A673 (cell line): ENCODE measurements around the gene ALKBH2.

Experiments used
- EZH2 ChIP-seq: fragments of 200-600 bp; sonication (generic); IDR thresholded peaks from 2 replicates; pipeline ENCODE4 v1.6.1; 2017; ENCODE audit warnings: borderline replicate concordance, low read depth, mild to moderate bottlenecking, mixed read lengths, antibody characterized with exemption, low read length; ENCODE audit not compliant: poor library complexity, severe bottlenecking
- TF ChIP-seq, protein P1 (sequence below): fragments of 300-800, 200-600 bp; sonication (generic); conservative IDR thresholded peaks from 2 replicates; pipeline ENCODE4 v1.5.1; 2017; ENCODE audit warnings: low read depth, mild to moderate bottlenecking, antibody characterized with exemption, low read length, moderate library complexity, mixed read lengths

DNA sequence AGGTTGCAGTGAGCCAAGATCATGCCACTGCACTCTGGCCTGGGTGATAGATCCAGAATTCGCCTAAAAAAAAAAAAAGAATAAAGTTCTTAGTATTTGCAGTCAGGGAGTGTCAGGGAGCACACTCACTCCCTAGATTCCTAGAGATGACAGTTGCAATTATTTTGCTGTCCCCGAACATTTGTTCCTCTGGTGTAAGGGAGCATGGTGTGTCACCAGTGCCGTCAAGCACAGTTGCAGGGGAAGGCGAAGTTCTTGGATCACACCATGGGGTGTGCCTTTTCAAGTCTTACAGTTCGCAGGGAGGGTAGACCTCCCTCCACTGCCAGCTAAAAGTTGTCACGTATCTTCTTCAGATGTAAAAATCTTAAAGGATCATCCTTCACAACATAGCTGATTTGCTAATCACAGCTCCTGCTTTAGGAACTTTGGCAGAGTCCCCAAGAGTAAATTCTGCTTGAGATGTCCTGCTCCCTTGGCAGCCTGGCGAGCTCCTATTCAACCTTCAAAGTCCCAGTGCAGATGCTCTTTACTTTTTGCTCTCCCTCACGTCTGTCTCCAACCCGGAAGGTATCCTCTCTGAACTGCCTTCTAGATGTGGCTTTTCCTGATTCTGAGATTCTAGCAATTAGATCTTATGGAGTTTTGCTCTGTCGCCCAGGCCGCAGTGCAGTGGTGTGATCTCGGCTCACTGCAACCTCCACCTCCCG lies 34.4 kb upstream of the ALKBH2 start:
- TF ChIP-seq, protein P1, sequence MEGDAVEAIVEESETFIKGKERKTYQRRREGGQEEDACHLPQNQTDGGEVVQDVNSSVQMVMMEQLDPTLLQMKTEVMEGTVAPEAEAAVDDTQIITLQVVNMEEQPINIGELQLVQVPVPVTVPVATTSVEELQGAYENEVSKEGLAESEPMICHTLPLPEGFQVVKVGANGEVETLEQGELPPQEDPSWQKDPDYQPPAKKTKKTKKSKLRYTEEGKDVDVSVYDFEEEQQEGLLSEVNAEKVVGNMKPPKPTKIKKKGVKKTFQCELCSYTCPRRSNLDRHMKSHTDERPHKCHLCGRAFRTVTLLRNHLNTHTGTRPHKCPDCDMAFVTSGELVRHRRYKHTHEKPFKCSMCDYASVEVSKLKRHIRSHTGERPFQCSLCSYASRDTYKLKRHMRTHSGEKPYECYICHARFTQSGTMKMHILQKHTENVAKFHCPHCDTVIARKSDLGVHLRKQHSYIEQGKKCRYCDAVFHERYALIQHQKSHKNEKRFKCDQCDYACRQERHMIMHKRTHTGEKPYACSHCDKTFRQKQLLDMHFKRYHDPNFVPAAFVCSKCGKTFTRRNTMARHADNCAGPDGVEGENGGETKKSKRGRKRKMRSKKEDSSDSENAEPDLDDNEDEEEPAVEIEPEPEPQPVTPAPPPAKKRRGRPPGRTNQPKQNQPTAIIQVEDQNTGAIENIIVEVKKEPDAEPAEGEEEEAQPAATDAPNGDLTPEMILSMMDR = no peak
- TF ChIP-seq EZH2 = no peak
